DND-41 (cell line): ENCODE data around the gene DCBLD2.

Source experiments
- ATAC-seq: fragments of 200-7000 bp; cut with Tn5 transposase; 3 replicates; pipeline ENCODE4 v1.9.1; 2021; ENCODE audit warnings: low read depth; ENCODE audit not compliant: insufficient read depth
- DNase-seq: peaks from one replicate; pipeline ENCODE4 v3.0.0-alpha.2; 2020
- H2AFZ ChIP-seq: 2 replicates; pipeline ENCODE4 v1.6.0; 2012; ENCODE audit warnings: low read depth, low read length
- H3K27ac ChIP-seq: 2 replicates; pipeline ENCODE4 v1.5.1; 2012; ENCODE audit warnings: low read length, inconsistent platforms
- H3K27me3 ChIP-seq: fragments of 200-600 bp; sonication (generic); 2 replicates; pipeline ENCODE4 v1.6.0; 2012; ENCODE audit warnings: low read length, mild to moderate bottlenecking, inconsistent platforms; ENCODE audit not compliant: insufficient read depth, poor library complexity
- H3K36me3 ChIP-seq: 2 replicates; pipeline ENCODE4 v1.5.1; 2012; ENCODE audit warnings: low read length, inconsistent platforms; ENCODE audit not compliant: insufficient read depth
- H3K4me1 ChIP-seq: 2 replicates; pipeline ENCODE4 v1.5.1; 2012; ENCODE audit warnings: mild to moderate bottlenecking, low read length; ENCODE audit not compliant: insufficient read depth
- H3K4me2 ChIP-seq: 2 replicates; pipeline ENCODE4 v1.6.0; 2012; ENCODE audit warnings: mild to moderate bottlenecking, moderate library complexity, low read length, inconsistent platforms; ENCODE audit not compliant: insufficient read depth
- H3K4me3 ChIP-seq, 2 experiments: fragments of 200-600 bp in 1 of 2; shearing (Covaris generic) in 1 of 2; 2 replicates each; pipeline ENCODE4 v1.5.1; 2012 to 2016; ENCODE audit warnings: inconsistent platforms in 2 of 2, low read length in 2 of 2, mild to moderate bottlenecking in 2 of 2, low read depth in 1 of 2, moderate library complexity in 1 of 2
- H3K79me2 ChIP-seq: 2 replicates; pipeline ENCODE4 v1.6.0; 2012; ENCODE audit warnings: low read length, inconsistent platforms; ENCODE audit not compliant: insufficient read depth
- H3K9ac ChIP-seq: 2 replicates; pipeline ENCODE4 v1.6.0; 2012; ENCODE audit warnings: low read depth, mild to moderate bottlenecking, inconsistent platforms, low read length, moderate library complexity
- H3K9me3 ChIP-seq: 2 replicates; pipeline ENCODE4 v1.5.1; 2012; ENCODE audit warnings: low read length, moderate library complexity, mild to moderate bottlenecking, inconsistent platforms; ENCODE audit not compliant: insufficient read depth, severe bottlenecking
- H4K20me1 ChIP-seq: 2 replicates; pipeline ENCODE4 v1.6.0; 2012; ENCODE audit warnings: low read length; ENCODE audit not compliant: insufficient read depth
- EZH2 ChIP-seq: IDR thresholded peaks from 3 replicates; pipeline ENCODE4 v1.6.1; 2012; ENCODE audit warnings: borderline replicate concordance, low read depth, mild to moderate bottlenecking, moderate library complexity, low read length, inconsistent platforms; ENCODE audit not compliant: severe bottlenecking
- TF ChIP-seq, protein P1 (sequence below): IDR thresholded peaks from 2 replicates; pipeline ENCODE4 v1.5.1; 2012; ENCODE audit warnings: borderline replicate concordance, low read length, moderate library complexity, mild to moderate bottlenecking; ENCODE audit not compliant: poor library complexity, severe bottlenecking; ENCODE audit errors: extremely low read depth

Gene DCBLD2

GRCh38 chr3:98763819-98764418 lies 137.6 kb downstream of the DCBLD2 start:
- H2AFZ ChIP-seq, result no peak overlapping the region
- H4K20me1 ChIP-seq, result peaks cover 2% of the 10 kb centered on the region; the same call in 1 of the 2 replicates
- DNase-seq (no peak), ATAC-seq (no peak)
- no peak for TF ChIP-seq EZH2
- TF ChIP-seq, protein P1, sequence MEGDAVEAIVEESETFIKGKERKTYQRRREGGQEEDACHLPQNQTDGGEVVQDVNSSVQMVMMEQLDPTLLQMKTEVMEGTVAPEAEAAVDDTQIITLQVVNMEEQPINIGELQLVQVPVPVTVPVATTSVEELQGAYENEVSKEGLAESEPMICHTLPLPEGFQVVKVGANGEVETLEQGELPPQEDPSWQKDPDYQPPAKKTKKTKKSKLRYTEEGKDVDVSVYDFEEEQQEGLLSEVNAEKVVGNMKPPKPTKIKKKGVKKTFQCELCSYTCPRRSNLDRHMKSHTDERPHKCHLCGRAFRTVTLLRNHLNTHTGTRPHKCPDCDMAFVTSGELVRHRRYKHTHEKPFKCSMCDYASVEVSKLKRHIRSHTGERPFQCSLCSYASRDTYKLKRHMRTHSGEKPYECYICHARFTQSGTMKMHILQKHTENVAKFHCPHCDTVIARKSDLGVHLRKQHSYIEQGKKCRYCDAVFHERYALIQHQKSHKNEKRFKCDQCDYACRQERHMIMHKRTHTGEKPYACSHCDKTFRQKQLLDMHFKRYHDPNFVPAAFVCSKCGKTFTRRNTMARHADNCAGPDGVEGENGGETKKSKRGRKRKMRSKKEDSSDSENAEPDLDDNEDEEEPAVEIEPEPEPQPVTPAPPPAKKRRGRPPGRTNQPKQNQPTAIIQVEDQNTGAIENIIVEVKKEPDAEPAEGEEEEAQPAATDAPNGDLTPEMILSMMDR, result no peak
- no peaks in the 10 kb centered on the region for H3K79me2 ChIP-seq
- H3K9me3 ChIP-seq, result no peaks in the 10 kb centered on the region
- no peak overlapping the region for H3K9ac ChIP-seq
- no peak overlapping the region for H3K27ac ChIP-seq
- no peaks in the 10 kb centered on the region for H3K27me3 ChIP-seq
- peaks cover 14% of the 10 kb centered on the region for H3K4me1 ChIP-seq
- H3K4me3 ChIP-seq, result no peak overlapping the region
- H3K36me3 ChIP-seq, result no peaks in the 10 kb centered on the region
- H3K4me2 ChIP-seq, result no peak overlapping the region

- Histone ChIP-seq H3K4me2 (no peak within 1 kb of the TSS), H2AFZ (no peak within 1 kb of the TSS), H4K20me1 (peaks cover 2% of the 10 kb centered on the region; the same call in 1 of the 2 replicates), H3K9ac (no peak within 1 kb of the TSS), H3K9me3 (no peaks in the 10 kb centered on the region), H3K27ac (no peak within 1 kb of the TSS), H3K79me2 (no peaks in the 10 kb centered on the region), H3K4me1 (peaks cover 14% of the 10 kb centered on the region), H3K4me3 (no peak within 1 kb of the TSS), H3K36me3 (no peaks in the 10 kb centered on the region), H3K27me3 (no peaks in the 10 kb centered on the region)
- DNase-seq (no peak), ATAC-seq (peak; percentile 47)
- TF ChIP-seq EZH2, result no peak
- TF ChIP-seq, protein P1, result no peak
Observed at GRCh38 chr3:98763076-98763475, 138.4 kb downstream of the DCBLD2 start, which contains the start of gene ST3GAL6. ST3GAL6 (plus strand) TSS chr3:98763340; CDS start chr3:98768441, 5,101 bp downstream.

DNA sequence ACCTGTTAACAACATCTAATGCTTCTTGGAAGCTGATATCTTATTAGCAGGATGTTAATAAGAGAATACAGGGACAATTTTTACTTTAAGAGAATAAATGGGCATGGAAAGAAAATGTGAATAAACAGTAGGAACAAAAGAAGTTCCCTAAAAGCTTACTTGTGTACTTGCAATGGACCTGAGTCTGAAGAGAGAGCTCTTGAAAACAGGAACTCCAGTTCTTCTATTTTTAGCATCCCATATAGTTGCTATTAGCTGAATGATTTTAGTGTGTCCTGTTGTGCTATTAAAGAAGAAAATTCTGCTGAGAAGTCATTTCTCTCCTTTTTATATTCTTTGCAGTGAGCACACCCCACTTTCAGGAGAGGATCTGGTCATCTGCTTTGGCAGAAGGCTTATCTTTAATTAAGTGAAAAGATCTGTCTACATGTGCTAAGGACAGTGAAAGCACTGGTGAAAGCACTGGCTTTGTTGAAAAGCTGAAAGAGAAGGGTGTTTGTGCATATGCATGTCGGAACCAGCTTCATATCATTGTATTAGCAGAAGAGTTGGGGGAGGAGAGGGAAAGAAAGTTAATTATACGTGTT lies 139.8 kb downstream of the DCBLD2 start:
- DNase-seq, result no peak
- Histone ChIP-seq H2AFZ (no peak overlapping the region), H3K36me3 (0 out of 2 replicates have a peak, but pooled peaks cover 3% of the 10 kb centered on the region), H3K27ac (no peak overlapping the region), H3K4me2 (no peak overlapping the region), H3K9ac (no peak overlapping the region), H3K4me3 (no peak overlapping the region), H3K9me3 (no peaks in the 10 kb centered on the region), H3K27me3 (no peaks in the 10 kb centered on the region), H3K79me2 (no peaks in the 10 kb centered on the region), H4K20me1 (peaks cover 2% of the 10 kb centered on the region; the same call in 1 of the 2 replicates), H3K4me1 (peaks cover 14% of the 10 kb centered on the region)
- no peak for ATAC-seq
- TF ChIP-seq, protein P1, result no peak
- TF ChIP-seq EZH2, result no peak
